SK-N-MC (cell line): ENCODE measurements around the gene SNX15.
"Not testable (repeated sequence)": the region's sequence is repeated elsewhere in the genome, so short reads cannot be mapped to it uniquely, and the experiment has no call there.

Experiments
- DNase-seq: peaks from one replicate; pipeline ENCODE4 v3.0.0-alpha.2; 2011; ENCODE audit warnings: low read depth, low spot score
- H3K27ac ChIP-seq: fragments of 200-600 bp; sonication (generic); 2 replicates; pipeline ENCODE4 v1.5.1; 2016; ENCODE audit warnings: mixed run types
- H3K36me3 ChIP-seq: fragments of 200-600 bp; sonication (generic); 2 replicates; pipeline ENCODE4 v1.6.1; 2017; ENCODE audit warnings: antibody characterized with exemption, low read length, mixed read lengths; ENCODE audit not compliant: insufficient read depth
- H3K4me3 ChIP-seq: fragments of 200-600 bp; sonication (generic); 2 replicates; pipeline ENCODE4 v1.5.1; 2016
- H3K9ac ChIP-seq: fragments of 200-600 bp; sonication (generic); 2 replicates; pipeline ENCODE4 v1.8.0; 2017; ENCODE audit warnings: mixed run types, mixed read lengths; ENCODE audit not compliant: insufficient read length
- H3K9me3 ChIP-seq: fragments of 200-600 bp; sonication (generic); 2 replicates; pipeline ENCODE4 v1.6.1; 2017; ENCODE audit warnings: low read depth, mild to moderate bottlenecking, antibody characterized with exemption, low read length, moderate library complexity, mixed read lengths
- EZH2 ChIP-seq: fragments of 200-600 bp; sonication (generic); IDR thresholded peaks from one replicate; pipeline ENCODE4 v1.6.1; 2017; ENCODE audit warnings: antibody characterized with exemption
- FOXP2 ChIP-seq: optimal IDR thresholded peaks from 2 replicates; pipeline ENCODE3; 2011; ENCODE audit warnings: mild to moderate bottlenecking, moderate library complexity; ENCODE audit not compliant: insufficient read depth; ENCODE audit errors: extremely low read length, control extremely low read depth
- POLR2AphosphoS5 ChIP-seq: IDR thresholded peaks from 2 replicates; pipeline ENCODE4 v1.6.1; 2012; ENCODE audit warnings: mild to moderate bottlenecking, low read depth, low read length, borderline replicate concordance

The SNX15 gene

GRCh38 chr11:64998141-64998540, 29.1 kb upstream of the SNX15 start:
- Histone ChIP-seq H3K36me3 (no peaks in the 10 kb centered on the region), H3K27ac (no peak overlapping the region), H3K9me3 (no peaks in the 10 kb centered on the region), H3K4me3 (no peak overlapping the region), H3K9ac (no peak overlapping the region)
- no peak for DNase-seq
- TF ChIP-seq EZH2, result no peak
- TF ChIP-seq FOXP2, result no peak
- TF ChIP-seq POLR2AphosphoS5, result no peak

- H3K4me3 ChIP-seq, result no peak overlapping the region
- no peak overlapping the region for H3K9ac ChIP-seq
- no peaks in the 10 kb centered on the region for H3K9me3 ChIP-seq
- H3K27ac ChIP-seq, result no peak overlapping the region
- no peak for DNase-seq
- TF ChIP-seq EZH2 (no peak), FOXP2 (no peak), POLR2AphosphoS5 (no peak)
- no peaks in the 10 kb centered on the region for H3K36me3 ChIP-seq
Measured at GRCh38 chr11:64998690-64999431, 28.4 kb upstream of the SNX15 start.

- DNase-seq, result no peak
- Histone ChIP-seq H3K27ac (no peak overlapping the region), H3K4me3 (no peak overlapping the region), H3K36me3 (no peaks in the 10 kb centered on the region), H3K9ac (no peak overlapping the region), H3K9me3 (no peaks in the 10 kb centered on the region)
- TF ChIP-seq FOXP2, result no peak
- no peak for TF ChIP-seq EZH2
- TF ChIP-seq POLR2AphosphoS5, result no peak
Measured at GRCh38 chr11:64999478-64999877, 27.8 kb upstream of the SNX15 start.

- no peak overlapping the region for H3K27ac ChIP-seq
- no peak overlapping the region for H3K4me3 ChIP-seq
- no peaks in the 10 kb centered on the region for H3K36me3 ChIP-seq
- DNase-seq, result no peak
- H3K9ac ChIP-seq, result no peak overlapping the region
- TF ChIP-seq FOXP2 (no peak), POLR2AphosphoS5 (no peak), EZH2 (no peak)
- H3K9me3 ChIP-seq, result no peaks in the 10 kb centered on the region
Measured at GRCh38 chr11:65002706-65003105, 24.5 kb upstream of the SNX15 start.

GRCh38 chr11:65003282-65003681, 24.0 kb upstream of the SNX15 start:
- no peak overlapping the region for H3K4me3 ChIP-seq
- no peak for DNase-seq
- no peak overlapping the region for H3K27ac ChIP-seq
- no peak overlapping the region for H3K9ac ChIP-seq
- TF ChIP-seq POLR2AphosphoS5 (no peak), FOXP2 (no peak), EZH2 (no peak)
- no peaks in the 10 kb centered on the region for H3K9me3 ChIP-seq
- no peaks in the 10 kb centered on the region for H3K36me3 ChIP-seq

- H3K27ac ChIP-seq, result not testable (repeated sequence)
Measured at GRCh38 chr11:65003968-65004367, 23.3 kb upstream of the SNX15 start.

GRCh38 chr11:65008016-65008415, 19.2 kb upstream of the SNX15 start:
- TF ChIP-seq POLR2AphosphoS5 (no peak), FOXP2 (no peak), EZH2 (no peak)
- H3K9me3 ChIP-seq, result no peaks in the 10 kb centered on the region
- H3K9ac ChIP-seq, result no peak overlapping the region
- H3K4me3 ChIP-seq, result no peak overlapping the region
- H3K27ac ChIP-seq, result no peak overlapping the region
- DNase-seq, result no peak
- H3K36me3 ChIP-seq, result no peaks in the 10 kb centered on the region

More at GRCh38 chr11:65003968-65004367, 23.3 kb upstream of the SNX15 start:
- not testable (repeated sequence) for H3K9ac ChIP-seq, H3K4me3 ChIP-seq, H3K36me3 ChIP-seq, H3K9me3 ChIP-seq, DNase-seq

- DNase-seq, result no peak
- Histone ChIP-seq H3K9ac (no peak overlapping the region), H3K27ac (no peak overlapping the region), H3K9me3 (no peaks in the 10 kb centered on the region), H3K36me3 (no peaks in the 10 kb centered on the region), H3K4me3 (no peak overlapping the region)
- TF ChIP-seq EZH2 (no peak), POLR2AphosphoS5 (no peak), FOXP2 (no peak)
Measured at GRCh38 chr11:65008873-65009272, 18.4 kb upstream of the SNX15 start.

- no peak for TF ChIP-seq POLR2AphosphoS5
- TF ChIP-seq FOXP2, result no peak
- TF ChIP-seq EZH2, result no peak
- H3K9me3 ChIP-seq, result no peaks in the 10 kb centered on the region
- peak overlapping the region; percentile 85 for H3K9ac ChIP-seq
- H3K27ac ChIP-seq, result peak overlapping the region; percentile 90
- peak; percentile 60 for DNase-seq
- peak overlapping the region; percentile 89 for H3K4me3 ChIP-seq
- no peaks in the 10 kb centered on the region; the same call in 1 of the 2 replicates for H3K36me3 ChIP-seq
Measured at GRCh38 chr11:65013130-65013887, 13.9 kb upstream of the SNX15 start.
